Measurements from ENCODE around the gene MTUS2.

Gene MTUS2

DNA sequence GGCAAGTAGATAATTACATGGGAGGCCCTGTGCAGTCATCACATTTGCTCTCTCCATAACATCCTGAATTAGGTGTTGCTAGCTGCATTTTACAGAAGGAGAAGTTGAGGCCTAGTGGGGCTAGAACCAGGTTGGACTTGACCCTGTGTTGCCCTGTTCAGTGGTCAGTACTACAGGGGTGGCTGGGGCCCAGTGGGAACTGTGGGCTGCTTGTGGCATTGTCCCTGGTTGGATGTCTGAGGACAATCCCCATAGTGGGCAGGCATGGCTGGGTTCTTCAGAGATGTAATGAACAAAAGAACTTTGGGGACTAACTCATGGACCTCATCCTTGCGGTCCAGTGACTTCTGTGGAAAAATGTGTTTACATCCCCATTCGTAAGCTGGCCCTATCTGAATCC, 38.9 kb downstream of the MTUS2 start:
- DNase-seq (ENCODE audit: low read depth): no peak

GRCh38 chr13:28859717-28860116, 39.6 kb downstream of the MTUS2 start:
- no peak for DNase-seq (ENCODE audit: low read depth)

DNA sequence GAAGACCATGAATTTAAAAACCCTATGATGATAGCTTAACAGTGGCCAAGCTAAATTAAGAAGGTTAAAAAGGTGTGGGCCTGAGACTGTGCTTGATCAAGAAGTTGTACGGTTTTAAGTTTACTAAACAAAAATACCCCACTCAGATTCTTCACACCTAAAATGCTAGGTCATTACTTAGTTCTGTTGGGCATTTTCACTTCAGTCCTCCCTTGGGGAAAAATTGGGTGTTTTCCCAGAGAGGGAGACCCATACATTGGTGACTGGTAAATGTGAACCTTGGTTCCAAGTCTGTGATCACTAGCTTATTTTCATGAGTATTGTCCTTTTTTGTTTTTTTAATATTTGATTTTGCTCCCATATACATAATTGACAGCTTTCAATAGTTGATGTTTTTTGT, 44.4 kb downstream of the MTUS2 start:
- no peak for DNase-seq (ENCODE audit: low read depth)

DNA sequence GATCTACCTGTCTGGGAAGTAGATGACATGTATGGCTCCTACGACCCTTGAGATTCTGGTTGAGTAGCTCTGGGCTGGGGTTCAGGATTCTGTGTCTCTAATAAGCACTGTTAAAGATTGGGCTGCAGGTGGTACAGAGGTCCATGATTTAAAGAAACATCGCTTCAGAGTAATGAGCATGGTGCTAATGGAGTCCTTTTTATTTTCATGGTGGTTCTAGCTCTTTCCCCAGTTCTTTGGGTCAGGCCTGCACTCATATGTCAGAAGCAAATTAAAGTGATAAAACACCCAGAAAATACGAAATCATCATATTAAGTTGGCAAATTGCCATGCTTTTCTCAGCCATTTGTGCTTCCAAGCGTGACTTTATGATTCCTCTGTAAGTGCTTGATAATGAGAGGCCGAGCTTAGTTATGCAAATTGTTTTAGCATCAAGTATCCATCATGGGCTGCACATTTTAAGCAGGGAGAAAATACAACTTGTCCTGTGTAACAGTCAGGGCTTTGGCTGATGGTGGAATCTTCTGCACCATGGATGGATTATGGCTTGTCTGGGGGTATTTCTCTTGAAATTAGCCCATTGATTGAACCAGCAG, 45.1 kb downstream of the MTUS2 start:
- no peak for DNase-seq (ENCODE audit: low read depth)

DNA sequence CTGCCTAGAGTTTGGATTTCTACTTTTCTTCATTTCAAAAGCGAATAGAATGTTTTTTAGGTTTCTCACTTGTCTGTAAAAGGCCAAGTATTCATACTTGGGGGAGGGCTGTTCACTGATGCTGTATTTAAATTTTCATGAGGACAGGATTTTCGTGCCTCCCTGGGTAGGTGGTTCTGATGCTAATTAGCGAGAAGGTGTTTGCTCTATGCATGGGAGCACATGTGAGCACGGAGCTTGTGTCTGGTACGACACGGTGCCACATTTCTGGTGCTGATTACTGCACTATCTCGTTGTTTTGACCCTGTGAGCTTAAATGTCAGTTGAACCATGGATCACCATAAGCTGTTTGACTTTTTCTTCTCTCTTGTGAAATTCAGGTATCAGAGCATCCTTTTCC, 45.8 kb downstream of the MTUS2 start:
- DNase-seq (ENCODE audit: low read depth): no peak

GRCh38 chr13:28866932-28867331, 46.8 kb downstream of the MTUS2 start:
- DNase-seq (ENCODE audit: low read depth): no peak

DNA sequence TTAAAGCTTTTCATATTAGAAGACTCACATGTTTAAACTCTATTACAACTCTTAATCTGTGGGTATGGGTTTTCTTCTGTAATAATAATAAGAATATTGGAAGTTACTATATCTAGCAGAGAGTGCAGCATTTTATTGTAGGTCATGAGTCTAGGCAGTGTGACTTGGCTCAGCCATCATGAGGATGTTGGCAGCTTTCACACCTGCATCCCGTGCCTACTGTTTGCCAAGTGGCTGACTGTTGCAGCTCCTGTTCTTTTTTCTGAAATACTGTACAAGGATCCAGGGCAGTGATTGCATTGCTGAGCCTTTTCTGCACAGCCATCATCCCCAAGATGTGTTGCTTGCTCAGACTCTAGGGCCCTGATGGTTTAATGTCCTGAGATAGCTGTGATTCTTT, 47.4 kb downstream of the MTUS2 start:
- no peak for DNase-seq (ENCODE audit: low read depth)

GRCh38 chr13:28872427-28873176, 52.5 kb downstream of the MTUS2 start:
- DNase-seq (ENCODE audit: low read depth): no peak

DNA sequence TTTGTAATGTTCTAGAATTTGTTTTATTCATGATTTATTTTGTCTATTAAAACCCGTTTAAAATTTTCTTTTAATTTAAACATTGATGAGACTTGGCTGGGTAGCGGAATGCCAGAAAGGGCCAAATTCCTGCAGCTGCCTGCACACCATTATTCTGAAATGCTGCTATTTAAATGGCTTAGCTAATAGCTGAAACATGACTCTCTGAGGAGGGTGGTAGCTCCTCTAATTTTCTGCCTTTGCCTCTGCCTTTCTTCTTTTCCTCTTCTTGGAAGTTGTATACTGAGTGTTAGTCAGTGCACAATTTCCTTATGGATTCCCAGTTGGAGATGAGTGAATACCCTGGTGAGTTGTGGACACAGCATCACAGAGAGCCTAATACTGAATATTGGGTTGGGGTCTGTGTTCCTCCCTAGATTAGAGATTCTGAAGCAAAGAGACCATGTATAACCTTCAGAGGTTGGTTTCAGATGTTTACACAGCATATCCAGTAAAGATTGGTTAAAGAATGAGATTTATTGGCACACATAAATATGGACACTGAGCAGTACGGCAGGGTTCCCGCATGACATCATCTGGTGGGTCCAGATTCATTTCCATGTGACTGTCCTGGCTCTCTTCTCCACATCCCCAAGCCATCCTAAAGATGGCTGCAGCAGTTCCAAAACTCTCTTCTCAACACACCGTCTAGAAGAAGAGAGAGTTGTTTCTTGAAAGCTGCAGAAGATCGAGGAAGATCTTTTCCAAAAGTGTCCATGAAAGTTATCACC, 55.9 kb downstream of the MTUS2 start:
- no peak for DNase-seq (ENCODE audit: low read depth)

DNA sequence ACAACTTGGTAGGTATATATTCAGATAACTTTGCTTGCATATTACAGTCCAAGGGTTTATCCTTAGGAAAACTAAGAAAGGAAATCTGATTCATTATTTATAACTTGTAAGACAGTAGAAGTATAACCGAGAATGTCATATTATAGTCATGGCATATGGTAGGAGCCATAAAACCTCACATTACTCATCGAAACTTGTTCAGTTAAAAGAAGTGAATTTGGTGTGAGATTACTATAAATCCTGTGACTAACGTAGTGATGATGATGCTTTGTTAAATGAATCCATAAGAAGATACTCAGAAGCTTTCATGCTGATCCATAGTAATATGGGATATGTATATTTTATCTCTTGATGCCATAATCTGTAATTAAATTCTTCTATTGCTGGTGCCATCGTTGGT, 57.3 kb downstream of the MTUS2 start:
- peak; percentile 19 for DNase-seq (ENCODE audit: low read depth)

DNA sequence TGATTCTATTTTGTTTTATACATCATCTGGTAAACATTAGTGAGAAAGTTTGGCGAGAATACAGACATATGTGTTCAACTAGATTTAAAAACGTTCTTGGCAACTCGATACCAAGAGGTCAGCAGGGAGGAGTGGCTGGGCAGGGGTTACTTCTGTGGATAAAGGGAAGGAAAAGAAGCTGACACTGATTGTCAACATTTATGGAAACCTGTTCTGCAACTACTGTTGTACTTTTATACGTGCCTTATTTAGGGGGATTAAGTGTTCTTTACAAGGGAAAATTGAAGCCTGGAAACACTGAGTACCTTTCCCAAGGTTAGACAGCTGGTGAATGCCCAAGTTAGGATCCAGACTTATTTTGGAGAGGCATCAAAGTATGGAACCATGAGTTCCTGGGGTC, 65.0 kb downstream of the MTUS2 start:
- DNase-seq (ENCODE audit: low read depth): no peak

DNA sequence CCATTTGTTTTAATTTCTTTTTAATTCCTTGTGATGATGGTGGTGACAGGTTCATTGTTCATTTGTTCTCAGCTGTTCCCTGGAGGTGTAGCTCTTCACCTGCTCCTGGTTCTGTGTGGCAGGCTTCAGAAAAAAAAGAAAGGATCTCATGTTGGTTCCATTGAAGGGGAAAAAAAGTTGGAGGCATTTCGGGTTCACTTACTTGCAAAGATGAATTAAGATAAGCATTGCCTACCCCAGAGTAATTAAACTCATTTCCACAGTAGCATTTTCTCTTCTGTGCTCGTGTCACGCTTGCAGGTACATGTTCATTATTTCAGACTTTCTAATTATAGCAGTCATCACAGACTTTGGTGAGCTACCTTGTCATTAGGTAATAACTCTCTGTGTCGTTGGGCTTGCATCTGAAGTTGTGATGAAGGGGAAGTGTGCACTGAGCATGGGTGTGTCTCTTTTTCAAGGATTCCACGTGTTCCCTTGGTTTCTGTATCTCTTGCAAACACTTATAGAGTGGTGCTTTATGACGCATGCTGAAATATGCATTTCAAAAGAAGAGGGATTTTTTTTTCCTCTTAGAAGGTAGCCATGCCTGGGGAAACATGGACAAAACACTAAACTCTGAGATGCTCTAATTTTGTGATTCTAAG, 69.1 kb downstream of the MTUS2 start:
- no peak for DNase-seq (ENCODE audit: low read depth)

- no peak for DNase-seq (ENCODE audit: low read depth)
These were observed 70.6 kb downstream of the MTUS2 start for GRCh38 chr13:28890712-28891111.

- no peak for DNase-seq (ENCODE audit: low read depth)
These were observed 97.9 kb downstream of the MTUS2 start for GRCh38 chr13:28918030-28918429.

DNA sequence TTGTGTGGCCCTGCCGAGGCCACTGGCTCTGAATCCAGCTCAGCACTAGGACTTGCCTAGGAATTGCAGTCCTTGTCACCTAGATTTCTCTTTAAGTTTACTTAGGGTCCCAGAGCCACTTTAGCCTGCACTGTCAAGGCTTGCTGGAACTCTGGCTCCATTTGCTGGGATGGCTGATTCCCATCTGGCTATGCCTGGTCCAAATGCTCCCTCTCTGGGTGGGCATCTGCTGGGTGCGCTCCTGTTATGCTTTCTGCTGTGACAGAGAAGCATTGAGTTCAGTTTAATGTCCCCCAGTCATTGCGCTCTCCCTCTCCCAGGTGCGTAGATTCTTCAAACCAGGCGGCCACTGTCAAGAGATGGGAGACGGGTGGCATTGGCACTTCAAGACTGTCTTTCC, 102.2 kb downstream of the MTUS2 start:
- DNase-seq (ENCODE audit: low read depth): no peak

GRCh38 chr13:28935104-28935503, 115.0 kb downstream of the MTUS2 start:
- DNase-seq (ENCODE audit: low read depth): no peak

DNA sequence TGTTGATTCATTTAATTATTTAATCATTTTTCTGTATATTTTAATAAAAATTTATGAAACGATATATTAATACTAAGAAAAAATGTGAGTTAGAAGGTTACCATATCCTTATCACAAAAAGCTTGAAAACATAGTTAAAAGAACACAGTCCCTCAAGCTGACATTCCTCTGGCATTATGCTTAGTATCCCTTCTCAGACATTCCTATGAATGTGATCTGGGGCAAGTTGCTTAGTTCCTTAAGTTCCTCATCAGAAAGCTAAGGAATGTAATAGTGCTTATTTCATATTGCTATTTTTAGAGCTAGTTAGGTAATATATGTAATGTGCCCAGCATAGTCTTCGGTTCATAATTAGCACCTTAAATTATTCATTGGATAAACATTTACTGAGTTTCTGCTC, 122.8 kb downstream of the MTUS2 start:
- no peak for DNase-seq (ENCODE audit: low read depth)

DNA sequence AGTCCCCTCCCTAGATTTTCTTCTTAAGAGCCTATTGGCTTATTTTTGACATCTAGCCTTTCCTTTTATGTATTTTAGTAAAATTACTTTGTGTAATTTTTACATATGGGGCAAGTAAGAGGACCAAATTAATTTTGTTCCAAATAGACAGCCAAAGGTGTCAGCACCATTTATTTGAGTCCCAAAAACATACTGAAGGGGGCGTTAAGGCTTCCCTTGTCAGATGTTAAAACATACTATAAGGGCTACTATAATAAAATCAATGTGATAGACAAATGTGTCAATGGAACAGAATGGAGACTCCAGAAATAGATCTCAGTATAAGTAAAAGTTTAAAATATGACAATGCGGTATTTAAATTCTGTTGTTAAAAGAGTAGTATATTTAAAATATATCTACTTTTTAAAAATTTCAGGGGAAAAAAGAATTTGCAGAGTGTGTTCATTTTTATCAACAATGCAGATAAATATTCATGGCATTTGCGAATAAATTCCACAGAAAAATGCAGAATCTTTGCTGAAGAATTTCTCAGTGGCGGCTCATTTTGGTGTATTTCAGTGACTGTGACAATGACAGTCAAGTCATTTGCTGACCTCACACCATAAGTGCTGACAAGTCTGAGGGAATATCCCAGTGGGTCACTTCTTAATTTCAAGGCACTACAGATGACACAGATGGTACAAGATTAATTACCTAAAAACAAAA, 133.7 kb downstream of the MTUS2 start:
- peak; percentile 2 for DNase-seq (ENCODE audit: low read depth)

GRCh38 chr13:28954419-28954725, 134.2 kb downstream of the MTUS2 start:
- DNase-seq (ENCODE audit: low read depth): no peak

DNA sequence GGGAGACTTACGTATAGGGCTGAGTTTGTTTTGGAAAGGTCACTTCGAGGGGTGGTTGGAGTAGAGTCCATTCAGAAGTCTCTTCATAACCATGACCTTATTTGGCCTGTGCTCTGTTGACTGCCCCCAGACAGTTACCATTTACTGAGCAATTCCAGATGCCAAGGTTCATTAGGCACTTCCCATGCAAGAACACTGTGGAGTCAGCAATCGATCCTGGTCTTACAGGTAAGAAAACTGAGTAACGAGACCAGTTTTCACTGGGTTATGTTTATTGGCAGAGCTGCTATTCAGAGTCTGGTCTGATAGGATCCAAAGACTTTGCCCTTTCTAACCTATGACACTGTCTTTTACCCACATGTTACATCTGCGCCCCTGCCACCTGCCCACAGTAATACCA, 134.7 kb downstream of the MTUS2 start:
- DNase-seq (ENCODE audit: low read depth): no peak

GRCh38 chr13:28955264-28955966, 135.3 kb downstream of the MTUS2 start:
- no peak for DNase-seq (ENCODE audit: low read depth)

GRCh38 chr13:28958018-28958417, 137.9 kb downstream of the MTUS2 start:
- no peak for DNase-seq (ENCODE audit: low read depth)

All from ELR (cell line).